Type B pancreatic cell (in vitro differentiated cells): ENCODE results near the gene LGALS16. TPM values are rescaled to one million over a fixed set of nuclear protein-coding genes. Genes with fewer than 3 reads are reported as not detected.

Source experiments
- DNase-seq: peaks from one replicate; pipeline ENCODE4 v3.0.0; 2021; ENCODE audit warnings: mixed read lengths; ENCODE audit not compliant: unreplicated experiment; ENCODE audit errors: extremely low spot score
- H3K27ac Mint-ChIP-seq: 2 replicates; pipeline ENCODE4 v1.8.0; 2021; ENCODE audit warnings: mild to moderate bottlenecking, mixed read lengths
- H3K27me3 Mint-ChIP-seq: 2 replicates; pipeline ENCODE4 v1.8.0; 2021; ENCODE audit warnings: mixed read lengths
- H3K36me3 Mint-ChIP-seq: 2 replicates; pipeline ENCODE4 v1.8.0; 2021; ENCODE audit warnings: mixed read lengths
- H3K4me1 Mint-ChIP-seq: one replicate; pipeline ENCODE4 v1.8.0; 2021; ENCODE audit warnings: mixed read lengths; ENCODE audit not compliant: unreplicated experiment
- H3K4me3 Mint-ChIP-seq: 2 replicates; pipeline ENCODE4 v1.8.0; 2021; ENCODE audit warnings: mild to moderate bottlenecking, mixed read lengths
- H3K9me3 Mint-ChIP-seq: 2 replicates; pipeline ENCODE4 v1.8.0; 2021; ENCODE audit warnings: mixed read lengths
- total RNA-seq: library from RNA; stranded (reverse); gene quantifications from 2 replicates; pipeline ENCODE4 v1.2.1, GENCODE V29; 2021; ENCODE audit warnings: low replicate concordance
- TF ChIP-seq, protein P1 (sequence below): fragments of 200-600 bp; sonication (generic); conservative IDR thresholded peaks from 2 replicates; pipeline ENCODE4 v1.5.0; 2021; ENCODE audit warnings: antibody characterized with exemption, mild to moderate bottlenecking

LGALS16 gene
- total RNA-seq, 1 donor from 2014 or later: not detected

DNA sequence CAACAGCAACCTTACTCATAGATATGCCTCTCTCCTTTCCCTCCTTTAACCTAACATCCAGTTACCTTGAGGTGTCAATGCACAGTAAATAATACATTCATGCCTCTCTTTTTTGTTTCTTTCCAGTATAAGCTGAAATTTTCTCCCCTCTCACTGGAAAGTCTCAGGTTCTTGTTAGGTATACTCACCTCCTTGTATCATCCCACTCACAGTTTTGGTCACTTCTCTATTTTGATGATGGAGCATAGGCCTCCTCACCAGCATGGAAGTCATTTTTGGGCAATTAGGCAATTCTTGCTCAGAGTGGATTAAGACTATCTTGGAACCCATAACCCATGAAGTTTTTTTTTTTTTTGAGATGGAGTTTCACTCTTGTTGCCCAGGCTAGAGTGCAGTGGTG, 42.8 kb downstream of the LGALS16 start:
- Mint-ChIP-seq H3K9me3 (no peaks in the 10 kb centered on the region), H3K27ac (no peak overlapping the region), H3K4me3 (no peak overlapping the region), H3K36me3 (no peaks in the 10 kb centered on the region), H3K4me1 (no peaks in the 10 kb centered on the region), H3K27me3 (peaks cover 31% of the 10 kb centered on the region)
- TF ChIP-seq, protein P1, sequence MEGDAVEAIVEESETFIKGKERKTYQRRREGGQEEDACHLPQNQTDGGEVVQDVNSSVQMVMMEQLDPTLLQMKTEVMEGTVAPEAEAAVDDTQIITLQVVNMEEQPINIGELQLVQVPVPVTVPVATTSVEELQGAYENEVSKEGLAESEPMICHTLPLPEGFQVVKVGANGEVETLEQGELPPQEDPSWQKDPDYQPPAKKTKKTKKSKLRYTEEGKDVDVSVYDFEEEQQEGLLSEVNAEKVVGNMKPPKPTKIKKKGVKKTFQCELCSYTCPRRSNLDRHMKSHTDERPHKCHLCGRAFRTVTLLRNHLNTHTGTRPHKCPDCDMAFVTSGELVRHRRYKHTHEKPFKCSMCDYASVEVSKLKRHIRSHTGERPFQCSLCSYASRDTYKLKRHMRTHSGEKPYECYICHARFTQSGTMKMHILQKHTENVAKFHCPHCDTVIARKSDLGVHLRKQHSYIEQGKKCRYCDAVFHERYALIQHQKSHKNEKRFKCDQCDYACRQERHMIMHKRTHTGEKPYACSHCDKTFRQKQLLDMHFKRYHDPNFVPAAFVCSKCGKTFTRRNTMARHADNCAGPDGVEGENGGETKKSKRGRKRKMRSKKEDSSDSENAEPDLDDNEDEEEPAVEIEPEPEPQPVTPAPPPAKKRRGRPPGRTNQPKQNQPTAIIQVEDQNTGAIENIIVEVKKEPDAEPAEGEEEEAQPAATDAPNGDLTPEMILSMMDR: no peak
- no peak for DNase-seq

DNA sequence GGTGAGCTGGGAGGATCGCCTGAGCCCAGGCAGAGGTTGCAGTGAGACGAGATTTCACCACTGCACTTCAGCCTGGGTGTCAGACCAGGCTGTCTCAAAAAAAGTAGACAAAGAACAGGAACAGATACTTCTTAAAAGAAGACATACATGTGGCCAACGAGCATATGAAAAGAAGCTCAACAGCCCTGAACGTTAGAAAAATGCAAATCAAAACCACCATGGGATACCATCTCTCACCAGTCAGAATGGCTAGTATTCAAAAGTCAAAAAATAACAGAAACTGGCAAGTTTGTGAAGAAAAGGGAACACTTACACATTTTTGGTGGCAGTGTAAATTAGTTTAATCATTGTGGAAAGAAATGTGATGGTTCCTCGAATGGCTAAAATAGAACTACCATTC, 45.6 kb downstream of the LGALS16 start:
- no peak overlapping the region for H3K4me3 Mint-ChIP-seq

DNA sequence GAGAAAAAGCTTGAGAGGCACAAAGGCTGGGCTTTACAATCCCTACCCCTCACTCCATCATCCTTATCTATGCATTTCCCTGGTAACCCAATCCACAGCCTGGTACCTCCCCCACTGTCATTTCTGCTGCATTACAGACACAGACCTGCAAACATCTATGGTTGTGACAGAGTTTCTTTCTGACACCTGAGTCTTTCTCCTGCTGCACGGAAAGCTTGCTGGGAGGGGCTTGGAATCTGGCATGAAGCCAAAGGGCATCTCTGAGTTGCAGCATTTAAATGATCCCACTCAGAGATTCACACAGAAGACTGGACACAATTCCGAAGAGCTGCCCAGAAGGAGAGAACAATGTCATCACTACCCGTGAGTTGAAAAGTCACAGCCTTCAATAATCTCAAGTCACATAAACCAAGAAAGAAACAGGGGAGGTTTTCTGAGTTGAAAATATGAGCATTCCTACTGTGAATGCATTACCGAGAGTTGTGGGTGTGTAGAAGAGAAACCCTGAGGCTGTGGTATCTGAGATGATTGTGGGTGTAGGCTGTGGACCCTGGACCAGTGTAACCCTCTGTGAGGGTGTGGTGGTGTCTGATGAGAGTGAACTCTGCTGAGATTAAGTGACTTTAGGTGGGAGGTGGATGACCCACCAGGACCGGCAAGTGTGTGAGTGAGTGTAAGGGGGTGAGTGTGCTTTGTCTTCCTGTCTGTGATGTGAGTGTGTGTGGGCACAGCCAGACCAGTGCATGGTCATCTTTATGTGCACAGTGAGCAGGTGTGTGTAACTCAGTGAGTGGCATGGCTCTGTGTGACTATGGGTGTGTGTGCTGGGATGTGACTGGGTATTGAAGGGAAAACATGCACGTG, 48.7 kb downstream of the LGALS16 start, which contains the start of gene LGALS14:
TSS of gene LGALS14 (plus strand) at position 301 of the 864 bp plus-strand sequence. CDS start at position 349, 48 bp downstream.
- Mint-ChIP-seq H3K4me3 (peak within 1 kb of the TSS; percentile 3), H3K27ac (peak within 1 kb of the TSS; percentile 17), H3K9me3 (no peaks in the 10 kb centered on the region), H3K4me1 (no peaks in the 10 kb centered on the region), H3K27me3 (peaks cover 14% of the 10 kb centered on the region), H3K36me3 (no peaks in the 10 kb centered on the region)
- TF ChIP-seq, protein P1: no peak
- DNase-seq: no peak

More for the DNA sequence above, 45.6 kb downstream of the LGALS16 start:
- TF ChIP-seq, protein P1: no peak
- H3K4me1 Mint-ChIP-seq: no peaks in the 10 kb centered on the region
- H3K27ac Mint-ChIP-seq: no peak overlapping the region
- no peaks in the 10 kb centered on the region for H3K9me3 Mint-ChIP-seq
- H3K36me3 Mint-ChIP-seq: no peaks in the 10 kb centered on the region
- no peak for DNase-seq
- peaks cover 20% of the 10 kb centered on the region for H3K27me3 Mint-ChIP-seq

GRCh38 chr19:39705578-39706188, 50.0 kb downstream of the LGALS16 start:
- DNase-seq: no peak
- H3K36me3 Mint-ChIP-seq: no peaks in the 10 kb centered on the region
- H3K4me3 Mint-ChIP-seq: no peak overlapping the region
- H3K27ac Mint-ChIP-seq: no peak overlapping the region
- peaks cover 20% of the 10 kb centered on the region for H3K27me3 Mint-ChIP-seq
- H3K4me1 Mint-ChIP-seq: no peaks in the 10 kb centered on the region
- H3K9me3 Mint-ChIP-seq: no peaks in the 10 kb centered on the region
- TF ChIP-seq, protein P1: no peak

DNA sequence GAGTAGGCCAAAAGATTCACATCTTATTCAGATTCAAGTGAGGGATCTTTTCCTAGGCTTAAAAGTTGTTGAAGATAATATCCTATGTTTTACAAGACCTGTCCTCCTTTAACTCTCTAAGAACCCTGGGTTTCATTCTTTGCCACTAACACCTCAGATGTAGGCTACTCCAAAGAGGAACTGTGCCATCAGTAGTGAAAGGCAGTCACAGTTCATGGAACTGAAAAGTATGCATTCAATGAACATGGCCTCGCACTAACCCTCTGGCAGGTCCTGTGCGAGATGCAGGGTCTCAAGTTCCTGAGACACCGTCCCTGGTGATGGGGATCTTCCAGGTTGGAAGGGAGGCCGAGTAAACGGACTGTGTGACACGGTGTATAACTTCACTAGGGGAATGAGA, 52.9 kb downstream of the LGALS16 start:
- Mint-ChIP-seq H3K9me3 (no peaks in the 10 kb centered on the region), H3K27ac (no peak overlapping the region), H3K27me3 (peaks cover 25% of the 10 kb centered on the region), H3K36me3 (no peaks in the 10 kb centered on the region), H3K4me3 (no peak overlapping the region), H3K4me1 (no peaks in the 10 kb centered on the region)
- no peak for DNase-seq
- TF ChIP-seq, protein P1: no peak
